Rectal smooth muscle tissue (tissue), 1 donor: ENCODE data around the gene PTPRS.

Source experiments
- H3K27ac ChIP-seq: one replicate; pipeline ENCODE4 v1.7.0; 2013; ENCODE audit warnings: low read depth, low read length, inconsistent platforms
- H3K27me3 ChIP-seq: one replicate; pipeline ENCODE4 v1.7.0; 2013; ENCODE audit warnings: low read length; ENCODE audit not compliant: control insufficient read depth, insufficient read depth
- H3K36me3 ChIP-seq: one replicate; pipeline ENCODE4 v1.7.0; 2013; ENCODE audit warnings: low read length; ENCODE audit not compliant: control insufficient read depth, insufficient read depth
- H3K4me1 ChIP-seq: one replicate; pipeline ENCODE4 v1.7.0; 2013; ENCODE audit warnings: low read length; ENCODE audit not compliant: control insufficient read depth, insufficient read depth
- H3K4me3 ChIP-seq: one replicate; pipeline ENCODE4 v1.7.0; 2013; ENCODE audit warnings: low read length
- H3K9ac ChIP-seq: one replicate; pipeline ENCODE4 v1.7.0; 2013; ENCODE audit warnings: low read length

Gene PTPRS

DNA sequence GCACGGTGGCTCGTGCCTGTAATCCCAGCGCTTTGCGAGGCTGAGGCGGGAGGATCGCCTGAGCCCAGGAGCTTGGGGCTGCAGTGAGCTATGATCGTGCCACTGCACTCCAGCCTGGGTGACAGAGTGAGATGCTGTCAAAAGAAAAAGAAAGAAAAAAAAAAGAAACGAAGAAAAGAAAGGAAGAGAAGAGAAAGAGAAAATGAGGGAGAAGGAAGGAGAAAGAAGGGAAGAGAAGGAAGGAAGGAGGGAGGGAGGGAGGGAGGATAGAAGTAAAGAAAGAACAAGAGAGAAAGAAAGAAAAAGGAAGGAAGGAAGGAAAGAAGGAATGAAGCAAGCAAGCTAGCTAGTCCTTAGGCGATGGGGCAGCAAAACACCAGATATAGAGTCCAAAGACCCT, 14.1 kb downstream of the PTPRS start:
- Histone ChIP-seq H3K9ac (no peak overlapping the region), H3K27ac (no peak overlapping the region), H3K4me3 (no peak overlapping the region), H3K4me1 (no peaks in the 10 kb centered on the region), H3K36me3 (no peaks in the 10 kb centered on the region), H3K27me3 (peaks cover 3% of the 10 kb centered on the region)

DNA sequence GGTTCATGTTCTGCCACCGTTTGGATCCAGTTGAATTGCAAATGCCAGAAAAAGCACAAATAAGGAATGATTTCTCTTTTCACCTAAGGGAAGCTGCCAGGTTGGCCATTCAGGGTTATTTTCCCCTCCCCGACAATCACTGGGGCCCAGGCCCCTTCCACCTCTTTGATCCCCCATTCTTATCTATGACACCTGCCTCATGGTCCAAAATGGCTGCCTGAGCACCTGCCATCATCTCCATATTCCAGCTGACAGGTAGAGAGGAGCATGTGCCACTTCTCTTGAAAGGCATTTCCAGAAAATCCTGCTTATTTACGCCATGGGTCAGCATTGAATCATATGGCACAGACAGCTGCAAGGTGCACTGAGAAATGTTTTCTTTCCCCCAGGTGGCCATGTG, 15.7 kb downstream of the PTPRS start:
- H3K27ac ChIP-seq: no peak overlapping the region
- no peaks in the 10 kb centered on the region for H3K4me1 ChIP-seq
- no peak overlapping the region for H3K9ac ChIP-seq
- H3K27me3 ChIP-seq: peaks cover 3% of the 10 kb centered on the region
- H3K36me3 ChIP-seq: no peaks in the 10 kb centered on the region
- no peak overlapping the region for H3K4me3 ChIP-seq

DNA sequence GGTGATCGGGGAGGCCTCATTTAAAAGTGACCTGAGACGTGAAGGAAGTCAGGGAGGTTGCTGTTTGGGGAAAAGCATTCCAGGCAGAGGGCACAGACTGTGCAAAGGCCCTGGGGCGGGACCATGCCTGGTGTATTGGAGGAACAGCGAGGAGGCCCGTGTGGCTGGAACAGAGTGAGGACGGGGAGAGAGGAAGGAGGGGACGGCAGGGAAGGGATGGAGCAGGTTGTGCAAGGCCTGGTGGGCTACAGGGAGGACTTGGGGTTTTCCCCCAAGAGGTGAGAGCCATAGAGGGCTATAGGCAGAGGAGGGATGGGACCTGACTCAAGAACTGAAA, 17.2 kb downstream of the PTPRS start:
- no peak overlapping the region for H3K4me3 ChIP-seq
- no peaks in the 10 kb centered on the region for H3K36me3 ChIP-seq
- H3K27ac ChIP-seq: no peak overlapping the region
- H3K27me3 ChIP-seq: peaks cover 3% of the 10 kb centered on the region
- no peak overlapping the region for H3K9ac ChIP-seq
- no peaks in the 10 kb centered on the region for H3K4me1 ChIP-seq

DNA sequence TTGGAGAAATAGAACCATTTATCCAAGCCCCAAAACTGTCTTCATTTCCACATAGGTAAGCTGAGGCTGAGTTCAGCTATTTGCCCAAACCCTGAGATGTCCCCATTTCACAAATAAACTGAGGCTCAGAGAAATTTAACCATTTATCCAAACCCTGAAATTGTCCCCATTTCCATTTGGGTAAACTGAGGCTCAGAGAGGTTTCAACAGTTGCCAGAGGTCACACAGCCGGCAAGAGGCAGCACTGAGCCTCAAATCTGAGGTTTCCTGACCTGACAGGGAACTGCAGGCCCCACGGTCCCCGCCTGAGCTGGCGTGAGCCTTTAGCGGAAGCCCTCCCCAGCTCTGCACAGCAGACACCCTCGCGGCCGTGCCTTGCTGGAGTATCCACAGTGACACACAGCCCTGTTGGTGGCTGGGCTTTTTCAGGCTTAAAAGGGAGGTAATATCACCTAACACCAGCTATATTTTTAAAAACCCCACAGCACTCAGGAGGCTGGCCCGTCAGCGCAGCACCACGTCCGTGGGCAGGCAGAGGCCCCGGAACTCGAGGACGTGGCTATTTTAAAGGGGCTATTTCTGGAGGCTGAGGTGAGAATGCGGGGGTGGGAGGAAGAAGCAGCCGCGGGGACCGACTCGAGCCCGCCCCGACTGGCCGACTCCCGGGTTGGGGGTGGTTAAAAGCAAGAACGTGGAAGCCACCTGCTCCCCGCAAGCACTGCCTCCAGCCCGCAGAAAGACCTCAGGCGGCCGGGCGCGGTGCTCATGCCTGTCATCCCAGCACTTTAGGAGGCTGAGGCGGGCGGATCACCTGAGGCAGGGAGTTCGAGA, 18.5 kb downstream of the PTPRS start:
- H3K4me1 ChIP-seq: no peaks in the 10 kb centered on the region
- no peak overlapping the region for H3K9ac ChIP-seq
- peaks cover 3% of the 10 kb centered on the region for H3K27me3 ChIP-seq
- no peak overlapping the region for H3K27ac ChIP-seq
- no peak overlapping the region for H3K4me3 ChIP-seq
- H3K36me3 ChIP-seq: no peaks in the 10 kb centered on the region

DNA sequence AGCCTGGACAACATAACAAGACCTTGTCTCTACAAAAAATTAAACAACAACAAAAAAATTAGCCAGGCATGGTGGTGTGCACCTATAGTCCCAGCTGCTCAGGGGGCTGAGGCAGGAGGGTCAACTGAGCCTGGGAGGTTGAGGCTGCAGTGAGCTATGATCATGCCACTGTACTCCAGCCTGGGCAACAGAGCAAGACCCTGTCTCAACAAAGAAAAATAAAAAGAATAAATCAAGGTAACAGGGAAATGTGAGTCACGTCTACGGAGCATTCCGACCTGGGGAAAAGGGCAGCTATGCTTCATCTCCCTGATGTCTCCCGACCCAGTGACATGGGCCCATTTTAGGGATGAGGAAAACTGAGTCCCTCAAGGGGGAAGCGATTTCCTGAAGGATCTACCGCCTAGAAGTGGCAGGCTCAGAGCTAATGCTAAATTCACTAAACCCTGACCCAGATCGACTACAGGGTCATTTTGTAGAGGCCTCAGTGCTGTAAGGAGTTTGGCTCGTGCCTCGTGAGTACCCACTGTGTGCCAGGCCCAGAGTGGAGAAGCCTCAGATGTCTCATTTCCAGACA, 19.5 kb downstream of the PTPRS start:
- Histone ChIP-seq H3K36me3 (no peaks in the 10 kb centered on the region), H3K9ac (no peak overlapping the region), H3K27ac (no peak overlapping the region), H3K4me3 (no peak overlapping the region), H3K27me3 (peaks cover 3% of the 10 kb centered on the region), H3K4me1 (no peaks in the 10 kb centered on the region)

DNA sequence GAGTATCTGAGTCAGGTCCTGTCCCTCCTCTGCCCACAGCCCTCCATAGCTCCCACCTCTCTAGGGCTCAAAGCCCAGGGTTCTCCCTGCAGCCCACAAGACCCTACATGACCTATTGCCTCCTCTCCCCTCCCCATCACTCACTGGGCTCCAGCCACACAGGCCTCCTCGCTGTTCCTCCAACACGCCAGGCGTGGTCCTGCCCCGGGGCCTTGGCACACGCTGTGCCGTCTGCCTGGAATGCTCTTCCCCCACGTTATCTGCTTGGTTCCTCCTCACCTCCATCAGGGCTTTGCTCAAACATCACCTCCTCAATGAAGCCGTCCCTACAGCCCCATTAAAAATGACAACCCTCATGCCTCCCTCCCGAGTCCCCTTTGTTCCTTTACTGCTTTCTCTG, 21.1 kb downstream of the PTPRS start:
- Histone ChIP-seq H3K27ac (no peak overlapping the region), H3K27me3 (peaks cover 3% of the 10 kb centered on the region), H3K9ac (no peak overlapping the region), H3K36me3 (no peaks in the 10 kb centered on the region), H3K4me1 (no peaks in the 10 kb centered on the region), H3K4me3 (no peak overlapping the region)

DNA sequence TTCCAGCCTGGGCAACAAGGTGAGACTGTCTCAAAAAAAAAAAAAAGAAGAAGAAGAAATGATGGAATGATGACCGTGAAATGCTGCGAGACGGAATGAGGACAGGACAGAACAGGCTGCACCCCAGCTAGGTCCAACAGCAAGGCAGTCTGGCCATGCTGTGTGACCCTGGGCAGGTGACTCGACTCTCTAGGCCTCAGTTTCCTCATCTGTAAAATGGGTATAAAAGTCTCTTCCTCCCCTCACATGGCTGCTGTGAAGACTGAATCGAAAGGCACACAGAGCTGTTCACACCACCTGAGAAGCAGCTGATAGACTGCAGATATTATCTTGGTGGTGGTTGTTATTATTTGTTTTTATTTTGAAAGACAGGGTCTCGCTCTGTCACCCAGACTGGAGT, 22.3 kb downstream of the PTPRS start:
- H3K4me3 ChIP-seq: no peak overlapping the region
- no peaks in the 10 kb centered on the region for H3K27me3 ChIP-seq
- H3K27ac ChIP-seq: no peak overlapping the region
- no peak overlapping the region for H3K9ac ChIP-seq
- no peaks in the 10 kb centered on the region for H3K4me1 ChIP-seq
- H3K36me3 ChIP-seq: no peaks in the 10 kb centered on the region

DNA sequence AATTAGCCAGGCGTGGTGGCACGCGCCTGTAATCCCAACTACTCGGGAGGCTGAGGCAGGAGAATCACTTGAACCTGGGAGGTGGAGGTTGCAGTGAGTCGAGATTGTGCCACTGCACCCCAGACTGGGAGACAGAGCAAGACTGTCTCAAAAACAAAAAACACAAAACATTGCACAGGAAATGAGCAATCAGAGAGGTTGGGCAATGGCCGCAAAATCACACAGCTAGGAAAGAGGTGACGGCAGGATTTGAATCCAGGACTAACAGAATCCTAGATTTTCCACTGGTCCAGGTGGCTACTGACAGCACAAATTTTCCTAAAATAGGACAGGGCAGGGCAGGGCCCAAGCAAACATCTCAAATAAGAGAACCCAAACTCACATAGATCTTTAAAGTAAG, 23.3 kb downstream of the PTPRS start:
- Histone ChIP-seq H3K9ac (no peak overlapping the region), H3K36me3 (no peaks in the 10 kb centered on the region), H3K27me3 (no peaks in the 10 kb centered on the region), H3K4me1 (no peaks in the 10 kb centered on the region), H3K4me3 (no peak overlapping the region), H3K27ac (no peak overlapping the region)

DNA sequence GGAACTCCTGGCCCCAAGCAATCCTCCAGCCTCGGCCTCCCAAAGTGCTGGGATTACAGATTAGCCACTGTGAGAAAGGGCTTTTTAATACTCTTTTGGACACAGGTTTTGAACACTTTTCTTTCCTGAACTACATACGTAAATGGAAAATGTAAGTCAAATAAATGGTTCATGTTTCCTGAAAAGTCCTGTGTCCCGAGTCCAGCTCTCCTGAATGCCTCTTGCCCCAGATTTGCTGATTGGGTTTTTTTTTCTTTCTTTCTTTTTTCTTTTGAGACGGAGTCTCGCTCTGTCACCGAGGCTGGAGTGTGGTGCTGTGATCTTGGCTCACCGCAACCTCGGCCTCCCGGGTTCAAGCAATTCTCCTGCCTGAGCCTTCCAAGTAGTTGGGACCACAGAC, 24.5 kb downstream of the PTPRS start:
- H3K9ac ChIP-seq: no peak overlapping the region
- H3K4me3 ChIP-seq: no peak overlapping the region
- H3K27ac ChIP-seq: no peak overlapping the region
- no peaks in the 10 kb centered on the region for H3K27me3 ChIP-seq
- no peaks in the 10 kb centered on the region for H3K36me3 ChIP-seq
- no peaks in the 10 kb centered on the region for H3K4me1 ChIP-seq

DNA sequence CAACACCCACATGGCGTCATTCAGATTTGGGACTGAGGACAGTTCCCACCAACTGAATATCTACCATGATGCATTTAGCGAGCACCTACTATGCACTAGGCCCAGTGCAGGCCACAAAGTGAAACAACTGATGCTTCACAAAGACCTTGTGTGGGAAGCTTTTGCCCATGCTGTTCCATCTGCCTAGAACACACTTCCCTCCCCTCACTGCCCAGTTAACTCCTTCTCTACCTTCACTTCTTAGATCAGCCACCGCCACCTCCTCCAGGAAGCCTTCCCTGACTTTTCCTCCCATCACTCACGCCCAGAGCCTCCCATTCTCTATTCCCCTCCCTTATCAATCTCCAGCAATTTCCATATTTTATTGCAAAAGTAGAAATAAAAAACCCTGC, 25.7 kb downstream of the PTPRS start:
- Histone ChIP-seq H3K9ac (no peak overlapping the region), H3K4me3 (no peak overlapping the region), H3K4me1 (no peaks in the 10 kb centered on the region), H3K36me3 (no peaks in the 10 kb centered on the region), H3K27ac (no peak overlapping the region), H3K27me3 (no peaks in the 10 kb centered on the region)

DNA sequence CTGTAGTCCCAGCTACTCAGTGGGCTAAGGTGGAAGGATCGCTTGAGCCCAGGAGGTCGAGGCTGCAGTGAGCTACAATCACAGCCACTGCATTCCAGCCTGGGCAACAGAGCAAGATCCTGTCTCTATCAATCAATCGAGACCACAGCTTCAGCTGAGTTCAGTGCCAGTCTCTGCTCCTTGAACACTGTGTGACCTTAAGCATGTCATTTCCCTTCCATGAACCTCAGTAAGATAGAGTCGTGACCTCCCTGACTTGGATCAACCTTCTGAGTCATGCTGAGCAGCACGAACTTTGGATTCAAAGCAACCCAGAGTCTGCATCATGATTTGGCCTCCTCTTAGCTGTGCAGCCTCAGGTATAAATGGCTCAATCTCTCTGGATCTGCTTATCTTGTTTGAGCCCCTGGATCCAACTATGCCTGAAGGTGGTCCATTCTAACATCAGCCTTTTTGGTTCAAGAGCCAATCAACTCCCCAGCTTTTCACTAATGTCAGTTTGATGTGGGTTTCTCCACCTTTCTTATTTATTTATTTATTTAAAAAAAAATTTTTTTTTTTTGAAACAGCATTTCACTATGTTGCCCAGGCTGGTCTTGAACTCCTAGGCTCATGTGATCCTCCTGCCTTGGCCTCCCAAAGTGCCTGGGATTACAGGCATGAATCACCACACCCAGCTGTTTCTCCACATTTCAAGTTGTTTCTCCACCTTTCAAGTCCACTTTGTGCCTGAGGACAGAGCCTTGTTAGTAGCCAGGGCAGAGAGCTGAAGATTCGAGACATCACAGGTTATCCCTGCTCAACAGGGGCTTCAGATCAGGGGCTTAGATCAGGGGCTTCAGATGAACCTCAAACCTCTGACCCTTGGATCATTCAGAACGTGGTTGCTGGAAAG, 26.4 kb downstream of the PTPRS start:
- Histone ChIP-seq H3K27ac (no peak overlapping the region), H3K4me1 (no peaks in the 10 kb centered on the region), H3K27me3 (no peaks in the 10 kb centered on the region), H3K4me3 (no peak overlapping the region), H3K9ac (no peak overlapping the region), H3K36me3 (no peaks in the 10 kb centered on the region)

DNA sequence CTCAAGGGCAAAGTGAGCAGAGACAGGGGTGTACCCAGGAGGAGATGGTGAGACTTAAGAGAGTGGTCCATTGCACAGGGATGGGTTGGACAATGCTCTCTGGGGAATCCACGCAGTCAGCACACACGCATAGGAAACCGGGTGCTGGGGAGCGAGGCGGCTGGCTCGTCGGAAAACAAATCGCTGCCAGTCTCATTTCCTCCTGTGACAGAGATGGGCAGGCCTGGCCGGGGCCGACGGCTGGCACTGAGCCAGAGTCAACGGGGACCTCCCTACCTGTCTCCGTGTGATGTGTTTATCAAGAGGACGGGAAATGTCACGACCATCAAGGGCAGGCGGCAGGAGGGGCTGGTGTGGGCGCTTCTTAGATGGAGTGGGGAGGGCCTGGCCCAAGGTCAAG, 27.3 kb downstream of the PTPRS start:
- no peaks in the 10 kb centered on the region for H3K27me3 ChIP-seq
- H3K9ac ChIP-seq: no peak overlapping the region
- H3K36me3 ChIP-seq: no peaks in the 10 kb centered on the region
- no peak overlapping the region for H3K27ac ChIP-seq
- H3K4me1 ChIP-seq: peaks cover 2% of the 10 kb centered on the region
- H3K4me3 ChIP-seq: no peak overlapping the region
